Ovary (tissue), 9 donors: ENCODE results near the gene ANO3. TPM values are rescaled to one million over a fixed set of nuclear protein-coding genes. Genes with fewer than 3 reads are reported as not detected.
"Not testable (repeated sequence)": the region's sequence is repeated elsewhere in the genome, so short reads cannot be mapped to it uniquely, and the experiment has no call there.

Source experiments
- DNase-seq, 5 donors: peaks; one replicate each; pipeline ENCODE4 v3.0.0-alpha.2; 2019 to 2020
- H3K27ac ChIP-seq, 2 donors: fragments of 200-600 bp; one replicate each; pipeline versions ENCODE4 v1.5.1 to v1.8.0; 2019 to 2022
- H3K27me3 ChIP-seq: fragments of 200-600 bp; one replicate; pipeline ENCODE4 v1.8.0; 2022
- H3K36me3 ChIP-seq: fragments of 200-600 bp; sonication (generic); one replicate; pipeline ENCODE4 v1.5.1; 2019
- H3K4me1 ChIP-seq: one replicate; pipeline ENCODE4 v1.8.1; 2013; ENCODE audit warnings: mild to moderate bottlenecking, moderate library complexity; ENCODE audit not compliant: insufficient read depth
- H3K4me3 ChIP-seq: fragments of 200-600 bp; sonication (generic); one replicate; pipeline ENCODE4 v1.5.1; 2017
- H3K9me3 ChIP-seq, 2 donors: fragments of 200-600 bp in 1 of 2; sonication (generic) in 1 of 2; one replicate each; pipeline versions ENCODE4 v1.5.1 to v1.8.1; 2013 to 2019; ENCODE audit warnings: mild to moderate bottlenecking in 1 of 2, moderate library complexity in 1 of 2
- CTCF ChIP-seq, 3 donors: fragments of 450-650 bp in 2 of 3; fragments of 200-600 bp in 1 of 3; IDR thresholded peaks; one replicate each; pipeline versions ENCODE4 v1.5.1 to v1.8.0; 2016 to 2022; ENCODE audit warnings: antibody characterized with exemption in 3 of 3, mild to moderate bottlenecking in 1 of 3
- EP300 ChIP-seq: sonication (generic); formaldehyde crosslinking; IDR thresholded peaks from one replicate; pipeline ENCODE4 v1.6.1; 2017; ENCODE audit warnings: antibody characterized with exemption
- POLR2A ChIP-seq: fragments of 450-650 bp; IDR thresholded peaks from one replicate; pipeline ENCODE4 v1.6.1; 2017; ENCODE audit warnings: antibody characterized with exemption, mild to moderate bottlenecking, moderate library complexity
- WGBS, 3 donors: extraction: QIAGEN DNeasy Blood & Tissue Kit in 1 of 3; methylation state at CpG; one replicate each; pipeline versions ENCODE4 v1.1.5 to v1.1.7; 2013 to 2017; 5-methylcytosine and 5-hydroxymethylcytosine counted together
- intact Hi-C, 4 donors: fragments of 100-400 bp; cut with DNase I; formaldehyde crosslinking; loops; one replicate each; pipeline versions ENCODE4 v1.11.0 to v1.15.1; 2022 to 2023
- polyA plus RNA-seq, 2 donors: library from polyadenylated mRNA; stranded (reverse); fragments of 200-250 nt in 1 of 2; fragments of 350-450 nt in 1 of 2; fragmentation: Illumina TruSeq in 1 of 2; extraction: RNeasy Lipid Tissue Mini Kit (QIAGEN cat#74804) in 1 of 2; gene quantifications; one replicate each; pipeline ENCODE4 v1.2.3, GENCODE V29; 2013 to 2014
- total RNA-seq, 7 donors: library from RNA; depleted of rRNA in 2 of 7; stranded (reverse); fragments of >200 nt in 2 of 7; fragmentation: NEBNext Ultra II Directional in 3 of 7; extraction: Animal tissue kit (Norgen Biotek cat#: 25700) in 3 of 7; gene quantifications; one replicate each; pipeline versions ENCODE4 v1.1.0 to v1.2.4, GENCODE V29; 2016 to 2023
- donor health status: DM: no; HTN: no; CAD: no; lungs with moderate emphysema.
- donor health status: DM: no; HTN: no; CAD: no.
- donor health status: Bipolar disorder and iron deficiency.
- donor health status: DM: yes; HTN: yes; CAD: no.
- donor health status: DM: no; HTN: no; CAD: no.
- donor health status: DM: yes; HTN: yes; CAD: no.

Gene ANO3
- total and polyA plus RNA-seq, 9 donors, result under 0.01 to 0.93 (median 0.08) TPM; not detected in 1

DNA sequence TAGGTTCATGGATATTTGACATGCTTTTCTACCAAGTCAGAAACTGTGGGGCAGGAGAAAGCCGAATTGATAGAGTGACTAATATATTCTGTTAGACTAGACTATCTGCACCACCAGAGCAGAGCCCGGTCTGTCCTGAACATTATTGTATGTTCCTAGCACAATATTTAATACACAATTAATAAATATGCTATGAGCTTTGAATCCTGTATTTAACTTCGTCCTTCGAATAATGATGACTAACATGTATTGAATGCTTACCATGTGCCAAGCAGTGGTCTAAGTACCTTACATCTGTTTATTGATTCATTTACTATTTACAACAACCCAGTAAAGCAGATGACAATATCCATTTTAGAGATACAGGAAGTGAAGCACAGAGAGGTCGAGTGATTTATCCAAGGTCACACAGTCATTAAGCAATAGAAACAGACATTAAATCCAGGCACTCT, 44.8 kb upstream of the ANO3 start:
- DNase-seq, result no peak
- Histone ChIP-seq H3K4me1 (no peaks in the 10 kb centered on the region), H3K9me3 (no peaks in the 10 kb centered on the region), H3K27ac (no peak overlapping the region), H3K27me3 (no peaks in the 10 kb centered on the region), H3K36me3 (no peaks in the 10 kb centered on the region), H3K4me3 (no peak overlapping the region)
- 74 to 83% (median 76%) methylated on average over 5 of the region's 5 CpGs for WGBS, 3 donors
- TF ChIP-seq POLR2A (no peak), EP300 (no peak), CTCF (IDR thresholded peaks at IDR 0.05) (no peak)
- intact Hi-C loops, result no loop called here

DNA sequence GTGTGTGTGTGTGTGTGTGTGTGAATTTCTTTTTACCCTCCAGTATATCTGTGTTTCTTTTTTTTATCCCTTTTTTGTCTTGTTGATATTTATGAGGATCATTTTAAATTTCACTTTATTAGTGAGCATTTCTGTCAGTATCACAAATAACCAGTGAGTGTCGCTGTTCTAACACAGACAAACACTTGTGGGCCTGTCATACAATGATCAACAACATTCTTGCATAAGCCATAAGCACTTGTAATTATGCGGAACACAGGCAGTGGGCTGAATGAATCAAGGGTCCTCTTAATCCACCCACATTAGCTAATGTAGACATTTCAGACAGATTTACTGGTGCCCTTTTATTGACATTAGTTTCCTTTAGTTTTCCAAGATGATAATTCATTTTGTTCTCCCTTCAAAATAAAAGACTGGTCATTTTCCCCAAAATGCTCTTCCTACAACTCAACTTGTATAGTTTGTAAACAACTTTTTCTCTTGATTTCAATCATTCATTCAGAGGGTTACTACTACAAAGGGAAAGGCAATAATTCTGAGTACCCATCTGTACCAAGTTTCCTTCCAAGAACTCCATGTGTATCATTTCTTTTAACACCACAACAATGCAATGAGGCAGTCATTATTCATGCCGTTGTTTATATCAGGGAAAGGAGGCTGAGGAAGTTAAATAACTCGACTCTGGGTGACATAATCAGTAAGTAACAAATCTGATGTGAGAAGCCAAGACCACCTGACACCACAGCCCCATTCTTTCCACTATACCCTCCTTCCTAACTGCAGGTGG, 34.5 kb upstream of the ANO3 start:
- no peak for TF ChIP-seq POLR2A
- no peak for TF ChIP-seq CTCF (IDR thresholded peaks at IDR 0.05)
- TF ChIP-seq EP300, result no peak
- WGBS, 3 donors, result 14 to 23% (median 18%) methylated on average over 4 of the region's 4 CpGs
- no peak overlapping the region for H3K27ac ChIP-seq
- no peaks in the 10 kb centered on the region for H3K36me3 ChIP-seq
- H3K27me3 ChIP-seq, result no peaks in the 10 kb centered on the region
- no peak for DNase-seq
- no peaks in the 10 kb centered on the region for H3K4me1 ChIP-seq
- intact Hi-C loops, result no loop called here
- H3K4me3 ChIP-seq, result no peak overlapping the region
- H3K9me3 ChIP-seq, result no peaks in the 10 kb centered on the region

DNA sequence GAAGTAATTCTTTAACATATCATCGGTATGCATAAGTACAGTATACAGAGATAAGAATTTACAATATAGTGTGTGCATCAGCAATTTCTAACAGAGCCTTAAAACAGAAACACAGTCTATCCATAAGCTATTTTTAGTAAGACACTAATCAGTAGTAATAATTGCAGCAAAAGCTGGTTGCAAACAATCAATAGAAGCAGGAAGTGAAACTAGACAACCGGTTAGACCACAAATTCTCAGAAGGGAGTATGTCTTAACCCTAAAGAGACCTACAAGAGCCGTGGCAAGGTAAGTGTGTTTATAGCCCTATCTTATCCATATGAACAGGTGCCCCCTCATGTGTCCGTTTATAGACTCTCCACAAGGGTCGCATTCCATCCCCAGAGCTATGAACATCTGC, 15.6 kb upstream of the ANO3 start:
- H3K36me3 ChIP-seq, intact Hi-C loops, DNase-seq, H3K4me3 ChIP-seq, H3K4me1 ChIP-seq, H3K27ac ChIP-seq, H3K9me3 ChIP-seq, H3K27me3 ChIP-seq: not testable (repeated sequence)
- WGBS, 3 donors, result 39 to 51% (median 50%) methylated on average over 5 of the region's 5 CpGs

GRCh38 chr11:26319906-26320305, 12.0 kb upstream of the ANO3 start:
- H3K27me3 ChIP-seq, result no peaks in the 10 kb centered on the region
- H3K4me1 ChIP-seq, result no peaks in the 10 kb centered on the region
- H3K9me3 ChIP-seq, result no peaks in the 10 kb centered on the region
- TF ChIP-seq POLR2A (no peak), CTCF (IDR thresholded peaks at IDR 0.05) (no peak), EP300 (no peak)
- H3K27ac ChIP-seq, result no peak overlapping the region
- 14 to 33% (median 25%) methylated on average over 2 of the region's 2 CpGs for WGBS, 3 donors
- H3K36me3 ChIP-seq, result no peaks in the 10 kb centered on the region
- no peak overlapping the region for H3K4me3 ChIP-seq
- no peak for DNase-seq
- intact Hi-C loops, result no loop called here

DNA sequence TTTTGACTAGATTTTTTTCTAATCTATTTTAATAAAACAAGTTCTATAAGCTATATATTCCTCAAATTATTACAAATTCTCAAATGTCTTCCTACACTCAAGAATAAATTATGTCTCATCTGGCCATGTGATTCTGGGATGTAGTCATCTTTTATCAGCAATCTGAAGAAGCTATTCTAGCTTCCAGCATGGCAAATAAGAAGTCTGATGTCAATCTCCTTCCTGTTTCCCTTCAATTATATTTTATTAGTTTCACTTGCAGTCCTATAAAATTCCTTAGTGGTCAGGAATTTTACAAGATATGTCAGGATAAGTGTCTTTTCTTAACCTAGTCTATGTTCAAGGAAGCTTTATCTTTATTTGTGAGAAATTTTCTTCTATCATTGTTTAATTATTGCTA, 10.4 kb upstream of the ANO3 start:
- intact Hi-C loops, result no loop called here
- H3K4me3 ChIP-seq, result no peak overlapping the region
- H3K27me3 ChIP-seq, result no peaks in the 10 kb centered on the region
- H3K36me3 ChIP-seq, result no peaks in the 10 kb centered on the region
- H3K4me1 ChIP-seq, result no peaks in the 10 kb centered on the region
- TF ChIP-seq CTCF (IDR thresholded peaks at IDR 0.05) (no peak), EP300 (no peak)
- no peak overlapping the region for H3K27ac ChIP-seq
- DNase-seq, result no peak
- H3K9me3 ChIP-seq, result no peaks in the 10 kb centered on the region
